Neural cell (in vitro differentiated cells): ENCODE results near the gene BRI3BP.

ENCODE experiments used
- EP300 ChIP-seq: fragments of 450-650 bp; conservative IDR thresholded peaks from 2 replicates; pipeline ENCODE4 v1.6.1; 2014; ENCODE audit warnings: antibody characterized with exemption, mild to moderate bottlenecking, moderate library complexity; ENCODE audit not compliant: poor library complexity, severe bottlenecking
- EZH2 ChIP-seq: fragments of 200-600, 300-800 bp; shearing (Covaris generic), sonication (generic); IDR thresholded peaks from 2 replicates; pipeline ENCODE4 v1.6.1; 2014; ENCODE audit warnings: antibody characterized with exemption, low read length, borderline replicate concordance, mild to moderate bottlenecking; ENCODE audit not compliant: insufficient read depth, poor library complexity, severe bottlenecking

DNA sequence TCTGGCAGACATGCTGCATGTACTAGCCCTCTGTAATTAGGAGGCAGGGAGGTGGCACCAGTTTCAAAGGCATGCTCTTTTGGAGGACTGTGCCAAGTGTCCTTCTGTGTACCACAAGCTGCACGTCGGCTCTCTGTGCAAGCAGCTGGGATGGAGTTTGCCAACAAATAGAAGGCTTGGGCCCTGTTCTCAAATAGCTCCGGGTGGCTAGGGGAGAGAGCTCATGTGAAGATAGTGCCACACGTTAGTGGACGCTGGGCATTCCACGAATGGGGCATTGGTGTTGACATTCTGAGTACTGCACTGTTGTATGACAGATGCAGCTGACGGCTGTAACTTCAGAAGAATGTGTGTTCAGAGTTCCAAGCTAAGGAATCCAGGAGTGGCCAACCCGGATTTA is 76.2 kb downstream of the BRI3BP start:
- no peak for TF ChIP-seq EZH2
- TF ChIP-seq EP300: no peak
